ENCODE measurements around the gene HOXB9.

Gene HOXB9

GRCh38 chr17:48600244-48601098 is 25.7 kb downstream of the HOXB9 start:
- intact Hi-C loops (cut with DNase I) = no loop called here
- DNase-seq = no peak

GRCh38 chr17:48599354-48599753 is 26.8 kb downstream of the HOXB9 start:
- intact Hi-C loops (cut with DNase I) = no loop called here
- DNase-seq = no peak

- intact Hi-C loops (cut with DNase I) = no loop called here
- no peak for DNase-seq
Observed at GRCh38 chr17:48598736-48599135, 27.4 kb downstream of the HOXB9 start.

- no peak for DNase-seq
- intact Hi-C loops (cut with DNase I) = no loop called here
Observed at GRCh38 chr17:48597778-48598631, 28.2 kb downstream of the HOXB9 start.

GRCh38 chr17:48597528-48597777 is 28.7 kb downstream of the HOXB9 start:
- no peak for DNase-seq
- intact Hi-C loops (cut with DNase I) = no loop called here

GRCh38 chr17:48596735-48597527 is 29.2 kb downstream of the HOXB9 start:
- peak in 1 of 10 donors; percentile 50 for DNase-seq
- intact Hi-C loops (cut with DNase I) = no loop called here

- intact Hi-C loops (cut with DNase I) = no loop called here
- DNase-seq = peak in 2 of 10 donors; percentile 49 to 62
Observed at GRCh38 chr17:48596000-48596734, 30.0 kb downstream of the HOXB9 start.

- peak in 1 of 10 donors; percentile 42 for DNase-seq
- intact Hi-C loops (cut with DNase I) = no loop called here
Observed at GRCh38 chr17:48595278-48595999, 30.7 kb downstream of the HOXB9 start.

GRCh38 chr17:48594538-48595277 is 31.4 kb downstream of the HOXB9 start:
- intact Hi-C loops (cut with DNase I) = no loop called here
- peak in 1 of 10 donors; percentile 49 for DNase-seq

- DNase-seq = peak in 2 of 10 donors; percentile 25 to 83
Observed at GRCh38 chr17:48593840-48594537, 32.2 kb downstream of the HOXB9 start.

GRCh38 chr17:48593126-48593829 is 32.9 kb downstream of the HOXB9 start, which contains the start of gene HOXB5:
TSS of gene HOXB5 (minus strand) at chr17:48593779. CDS start at chr17:48593682, 97 bp downstream.
- intact Hi-C loops (cut with DNase I) = no loop called here
- DNase-seq = peak in 1 of 10 donors; percentile 57

More at GRCh38 chr17:48593840-48594537, 32.2 kb downstream of the HOXB9 start:
- intact Hi-C loops (cut with DNase I) = no loop called here

- peak in 1 of 10 donors; percentile 37 for DNase-seq
- intact Hi-C loops (cut with DNase I) = no loop called here
Observed at GRCh38 chr17:48592577-48592976, 33.6 kb downstream of the HOXB9 start.

- intact Hi-C loops (cut with DNase I) = no loop called here
- peak in 2 of 10 donors; percentile 50 to 80 for DNase-seq
Observed at GRCh38 chr17:48592057-48592514, 34.1 kb downstream of the HOXB9 start.

- DNase-seq = no peak
- intact Hi-C loops (cut with DNase I) = no loop called here
Observed at GRCh38 chr17:48591255-48592056, 34.7 kb downstream of the HOXB9 start.

GRCh38 chr17:48590607-48591161 is 35.5 kb downstream of the HOXB9 start:
- intact Hi-C loops (cut with DNase I) = no loop called here
- DNase-seq = peak in 1 of 10 donors; percentile 30
